HEK293T (cell line): ENCODE data around the gene CSNK1G1.

Experiments used
- ARNT ChIP-seq: fragments of 450-650 bp; IDR thresholded peaks from 2 replicates; pipeline ENCODE4 v1.6.1; 2017; ENCODE audit warnings: mild to moderate bottlenecking
- BHLHE40 ChIP-seq: fragments of 450-650 bp; IDR thresholded peaks from 2 replicates; pipeline ENCODE4 v1.6.1; 2016; ENCODE audit warnings: mild to moderate bottlenecking, moderate library complexity, borderline replicate concordance
- CTBP1 ChIP-seq: fragments of 450-650 bp; IDR thresholded peaks from 2 replicates; pipeline ENCODE4 v1.6.1; 2016; ENCODE audit warnings: borderline replicate concordance
- ELF4 ChIP-seq: fragments of 450-650 bp; IDR thresholded peaks from 2 replicates; pipeline ENCODE4 v1.6.1; 2017; ENCODE audit warnings: antibody characterized with exemption
- FOXK2 ChIP-seq: fragments of 450-650 bp; IDR thresholded peaks from 2 replicates; pipeline ENCODE4 v1.6.1; 2016; ENCODE audit warnings: mild to moderate bottlenecking
- FOXM1 ChIP-seq: fragments of 450-650 bp; IDR thresholded peaks from 2 replicates; pipeline ENCODE4 v1.6.1; 2017; ENCODE audit warnings: mild to moderate bottlenecking, borderline replicate concordance
- NFRKB ChIP-seq: fragments of 450-650 bp; IDR thresholded peaks from 2 replicates; pipeline ENCODE4 v1.6.1; 2016; ENCODE audit warnings: mild to moderate bottlenecking, moderate library complexity
- SP1 ChIP-seq: fragments of 450-650 bp; IDR thresholded peaks from 2 replicates; pipeline ENCODE4 v1.6.1; 2017
- SUZ12 ChIP-seq: fragments of 450-650 bp; IDR thresholded peaks from 2 replicates; pipeline ENCODE4 v1.6.1; 2016; ENCODE audit warnings: mild to moderate bottlenecking
- TARDBP ChIP-seq: fragments of 450-650 bp; IDR thresholded peaks from 2 replicates; pipeline ENCODE4 v1.6.1; 2016
- TF ChIP-seq, protein P1 (sequence below): fragments of 450-650 bp; IDR thresholded peaks from 2 replicates; pipeline ENCODE4 v1.6.1; 2016

DNA sequence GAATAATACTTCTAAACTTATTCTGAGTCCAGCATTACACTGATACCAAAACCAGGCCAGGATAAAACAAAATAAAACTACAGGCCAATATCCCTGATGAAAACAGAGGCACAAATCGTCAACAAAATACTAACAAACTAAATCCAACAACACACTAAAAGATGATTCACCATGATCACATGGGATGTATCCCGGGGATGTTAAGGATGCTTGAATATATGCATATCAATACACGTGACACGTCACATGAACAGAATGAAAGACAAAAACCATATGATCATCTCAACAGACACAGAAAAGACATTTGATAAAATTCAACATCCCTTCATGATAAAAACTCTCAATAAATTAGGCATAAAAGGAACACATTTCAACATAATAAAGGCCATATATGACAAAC is 91.5 kb downstream of the CSNK1G1 start:
- TF ChIP-seq ARNT, result no peak
- no peak for TF ChIP-seq ELF4
- no peak for TF ChIP-seq TARDBP
- no peak for TF ChIP-seq SUZ12
- TF ChIP-seq CTBP1, result no peak
- no peak for TF ChIP-seq SP1
- TF ChIP-seq BHLHE40, result no peak
- TF ChIP-seq, protein P1, sequence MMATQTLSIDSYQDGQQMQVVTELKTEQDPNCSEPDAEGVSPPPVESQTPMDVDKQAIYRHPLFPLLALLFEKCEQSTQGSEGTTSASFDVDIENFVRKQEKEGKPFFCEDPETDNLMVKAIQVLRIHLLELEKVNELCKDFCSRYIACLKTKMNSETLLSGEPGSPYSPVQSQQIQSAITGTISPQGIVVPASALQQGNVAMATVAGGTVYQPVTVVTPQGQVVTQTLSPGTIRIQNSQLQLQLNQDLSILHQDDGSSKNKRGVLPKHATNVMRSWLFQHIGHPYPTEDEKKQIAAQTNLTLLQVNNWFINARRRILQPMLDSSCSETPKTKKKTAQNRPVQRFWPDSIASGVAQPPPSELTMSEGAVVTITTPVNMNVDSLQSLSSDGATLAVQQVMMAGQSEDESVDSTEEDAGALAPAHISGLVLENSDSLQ, result no peak
- TF ChIP-seq FOXM1, result no peak
- no peak for TF ChIP-seq FOXK2
- TF ChIP-seq NFRKB, result no peak
